HepG2 (cell line): ENCODE results near the gene CCDC88C. TPM values are rescaled to one million over a fixed set of nuclear protein-coding genes. Genes with fewer than 3 reads are reported as not detected.

Experiments used
- ATM ChIP-seq: fragments of 450-650 bp; IDR thresholded peaks from 2 replicates; pipeline ENCODE4 v1.7.1; 2017; ENCODE audit warnings: mild to moderate bottlenecking, borderline replicate concordance
- HOXD1 ChIP-seq: sonication (generic); formaldehyde crosslinking; IDR thresholded peaks from 2 replicates; pipeline ENCODE4 v1.5.0; 2020; ENCODE audit warnings: missing genetic modification reagents
- KLF16 ChIP-seq, 2 experiments: sonication (generic) in 1 of 2; formaldehyde crosslinking in 1 of 2; IDR thresholded peaks; 2 replicates each; pipeline versions ENCODE4 v1.6.1 to v1.8.0; 2016 to 2023; ENCODE audit warnings: missing genetic modification reagents in 2 of 2, missing compliant biosample characterization in 1 of 2
- SSRP1 ChIP-seq: IDR thresholded peaks from 2 replicates; pipeline ENCODE4 v1.6.1; 2016; ENCODE audit warnings: control low read depth
- ZNF124 ChIP-seq: sonication (generic); formaldehyde crosslinking; IDR thresholded peaks from 2 replicates; pipeline ENCODE4 v1.4.0; 2020; ENCODE audit warnings: missing genetic modification reagents
- polyA plus RNA-seq, 8 experiments: library from polyadenylated mRNA; depleted of rRNA in 3 of 8; stranded (reverse) in 7 of 8; unstranded in 1 of 8; fragments of >200 nt; fragmentation: Illumina TruSeq in 4 of 8; extraction: Trizol in 4 of 8; gene quantifications; 2 replicates each; pipeline versions ENCODE4 v1.2.1 to v1.2.3, GENCODE V29; 2011 to 2016; ENCODE audit warnings: low read depth in 4 of 8, missing spikeins in 1 of 8, mixed read lengths in 1 of 8; ENCODE audit not compliant: insufficient read depth in 1 of 8
- total RNA-seq, 5 experiments: library from RNA; depleted of rRNA; stranded (reverse); fragments of >200 nt; fragmentation: Illumina TruSeq; extraction: Trizol; gene quantifications; 2 replicates each; pipeline ENCODE4 v1.2.3, GENCODE V29; 2016; ENCODE audit warnings: low read depth in 1 of 5
- TF ChIP-seq, protein P1 (sequence below), 2 experiments: fragments of 450-650 bp in 1 of 2; sonication (generic) in 1 of 2; formaldehyde crosslinking in 1 of 2; IDR thresholded peaks; 2 replicates each; pipeline versions ENCODE4 v1.6.1 to v1.8.0; 2016 to 2022; ENCODE audit warnings: antibody characterized with exemption in 1 of 2, mild to moderate bottlenecking in 1 of 2, missing genetic modification reagents in 1 of 2

Gene CCDC88C
- total and polyA plus RNA-seq, 2 of the 13 experiments (the other 11 are each of a cell fraction or from before 2014, with no cell fraction given), result 3.6 to 11.7 TPM

DNA sequence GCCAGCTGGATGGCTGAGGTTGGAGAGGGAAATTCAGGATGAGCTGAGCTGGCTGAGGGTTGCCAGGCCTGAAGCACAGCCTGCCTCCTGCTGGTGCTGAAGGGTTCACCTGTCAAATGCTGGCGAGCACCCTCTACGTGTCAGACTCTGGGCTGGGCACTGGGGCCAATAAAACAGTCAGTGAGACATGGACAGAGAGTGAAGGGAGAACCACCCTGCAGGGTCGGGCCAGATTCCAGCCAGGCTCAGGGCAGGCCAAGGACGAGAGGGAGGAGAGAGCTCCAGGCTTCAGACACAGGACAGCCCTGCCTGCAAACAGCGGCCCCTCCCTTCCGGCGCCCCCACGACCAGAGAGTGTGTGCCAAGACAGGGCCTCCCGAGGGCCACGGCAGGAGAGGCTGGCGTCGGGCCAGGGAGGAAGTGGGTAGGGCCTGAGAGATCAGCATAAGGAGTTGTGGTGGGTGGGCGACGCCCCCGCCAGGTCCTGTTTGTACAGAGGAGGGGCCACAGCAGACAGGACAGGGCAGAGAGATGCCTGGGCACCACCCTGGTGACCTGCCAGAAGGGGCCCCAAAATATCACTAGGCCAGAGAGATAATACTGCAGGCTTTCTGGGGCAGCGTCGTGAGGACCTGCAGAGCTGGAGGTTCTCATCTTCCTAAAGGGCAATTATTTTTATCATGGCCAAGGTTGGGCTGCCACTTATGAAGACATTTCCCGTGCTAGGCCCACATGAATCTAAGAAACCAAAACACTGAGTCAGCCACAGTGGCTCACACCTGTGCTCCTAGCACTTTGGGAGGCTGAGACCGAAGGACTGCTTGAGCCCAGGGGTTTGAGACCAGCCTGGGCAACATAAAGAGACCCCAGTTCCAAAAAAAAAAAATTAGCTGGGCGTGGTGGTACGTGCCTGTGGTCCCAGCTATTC lies 100.0 kb downstream of the CCDC88C start (continued):
- TF ChIP-seq, protein P1, sequence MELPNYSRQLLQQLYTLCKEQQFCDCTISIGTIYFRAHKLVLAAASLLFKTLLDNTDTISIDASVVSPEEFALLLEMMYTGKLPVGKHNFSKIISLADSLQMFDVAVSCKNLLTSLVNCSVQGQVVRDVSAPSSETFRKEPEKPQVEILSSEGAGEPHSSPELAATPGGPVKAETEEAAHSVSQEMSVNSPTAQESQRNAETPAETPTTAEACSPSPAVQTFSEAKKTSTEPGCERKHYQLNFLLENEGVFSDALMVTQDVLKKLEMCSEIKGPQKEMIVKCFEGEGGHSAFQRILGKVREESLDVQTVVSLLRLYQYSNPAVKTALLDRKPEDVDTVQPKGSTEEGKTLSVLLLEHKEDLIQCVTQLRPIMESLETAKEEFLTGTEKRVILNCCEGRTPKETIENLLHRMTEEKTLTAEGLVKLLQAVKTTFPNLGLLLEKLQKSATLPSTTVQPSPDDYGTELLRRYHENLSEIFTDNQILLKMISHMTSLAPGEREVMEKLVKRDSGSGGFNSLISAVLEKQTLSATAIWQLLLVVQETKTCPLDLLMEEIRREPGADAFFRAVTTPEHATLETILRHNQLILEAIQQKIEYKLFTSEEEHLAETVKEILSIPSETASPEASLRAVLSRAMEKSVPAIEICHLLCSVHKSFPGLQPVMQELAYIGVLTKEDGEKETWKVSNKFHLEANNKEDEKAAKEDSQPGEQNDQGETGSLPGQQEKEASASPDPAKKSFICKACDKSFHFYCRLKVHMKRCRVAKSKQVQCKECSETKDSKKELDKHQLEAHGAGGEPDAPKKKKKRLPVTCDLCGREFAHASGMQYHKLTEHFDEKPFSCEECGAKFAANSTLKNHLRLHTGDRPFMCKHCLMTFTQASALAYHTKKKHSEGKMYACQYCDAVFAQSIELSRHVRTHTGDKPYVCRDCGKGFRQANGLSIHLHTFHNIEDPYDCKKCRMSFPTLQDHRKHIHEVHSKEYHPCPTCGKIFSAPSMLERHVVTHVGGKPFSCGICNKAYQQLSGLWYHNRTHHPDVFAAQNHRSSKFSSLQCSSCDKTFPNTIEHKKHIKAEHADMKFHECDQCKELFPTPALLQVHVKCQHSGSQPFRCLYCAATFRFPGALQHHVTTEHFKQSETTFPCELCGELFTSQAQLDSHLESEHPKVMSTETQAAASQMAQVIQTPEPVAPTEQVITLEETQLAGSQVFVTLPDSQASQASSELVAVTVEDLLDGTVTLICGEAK (IDR thresholded peaks at IDR 0.05), result no peak
- TF ChIP-seq, protein P1 (CRISPR knock-in tag; IDR thresholded peaks at IDR 0.05), result no peak
- TF ChIP-seq ZNF124 (CRISPR knock-in tag) (no peak), KLF16 (CRISPR knock-in tag; IDR thresholded peaks at IDR 0.05) (no peak), ATM (no peak), HOXD1 (CRISPR knock-in tag) (no peak), SSRP1 (CRISPR knock-in tag) (no peak)
